GM12801 (cell line): ENCODE results near the gene SELENOV.

ENCODE experiments used
- CTCF ChIP-seq: IDR thresholded peaks from one replicate; pipeline ENCODE4 v1.5.1; 2011; ENCODE audit warnings: control low read depth; ENCODE audit not compliant: insufficient read length; ENCODE audit errors: extremely low read depth

The SELENOV gene

GRCh38 chr19:39514840-39515550 lies at the start of gene SELENOV:
Gene SELENOV (plus strand): TSS chr19:39515139. CDS start chr19:39515213, 74 bp downstream.
- TF ChIP-seq CTCF = no peak

GRCh38 chr19:39465956-39466747 lies 48.8 kb upstream of the SELENOV start:
- TF ChIP-seq CTCF = no peak

- TF ChIP-seq CTCF = no peak
These were observed 47.0 kb upstream of the SELENOV start for GRCh38 chr19:39467941-39468340.

GRCh38 chr19:39469036-39469435 lies 45.9 kb upstream of the SELENOV start:
- TF ChIP-seq CTCF = no peak

- TF ChIP-seq CTCF = no peak
These were observed 45.4 kb upstream of the SELENOV start for GRCh38 chr19:39469567-39469966.

- no peak for TF ChIP-seq CTCF
These were observed 44.1 kb upstream of the SELENOV start for GRCh38 chr19:39470724-39471339.

GRCh38 chr19:39471756-39472536 lies 43.0 kb upstream of the SELENOV start:
- no peak for TF ChIP-seq CTCF
